ENCODE results near the gene IL18BP. TPM values are rescaled to one million over a fixed set of nuclear protein-coding genes. Genes with fewer than 3 reads are reported as not detected.

The IL18BP gene
- total and polyA plus RNA-seq, 10 of the 15 experiments (the other 5 are each of a cell fraction or from before 2014, with no cell fraction given) = 2.6 to 18.1 (median 10.7) TPM

DNA sequence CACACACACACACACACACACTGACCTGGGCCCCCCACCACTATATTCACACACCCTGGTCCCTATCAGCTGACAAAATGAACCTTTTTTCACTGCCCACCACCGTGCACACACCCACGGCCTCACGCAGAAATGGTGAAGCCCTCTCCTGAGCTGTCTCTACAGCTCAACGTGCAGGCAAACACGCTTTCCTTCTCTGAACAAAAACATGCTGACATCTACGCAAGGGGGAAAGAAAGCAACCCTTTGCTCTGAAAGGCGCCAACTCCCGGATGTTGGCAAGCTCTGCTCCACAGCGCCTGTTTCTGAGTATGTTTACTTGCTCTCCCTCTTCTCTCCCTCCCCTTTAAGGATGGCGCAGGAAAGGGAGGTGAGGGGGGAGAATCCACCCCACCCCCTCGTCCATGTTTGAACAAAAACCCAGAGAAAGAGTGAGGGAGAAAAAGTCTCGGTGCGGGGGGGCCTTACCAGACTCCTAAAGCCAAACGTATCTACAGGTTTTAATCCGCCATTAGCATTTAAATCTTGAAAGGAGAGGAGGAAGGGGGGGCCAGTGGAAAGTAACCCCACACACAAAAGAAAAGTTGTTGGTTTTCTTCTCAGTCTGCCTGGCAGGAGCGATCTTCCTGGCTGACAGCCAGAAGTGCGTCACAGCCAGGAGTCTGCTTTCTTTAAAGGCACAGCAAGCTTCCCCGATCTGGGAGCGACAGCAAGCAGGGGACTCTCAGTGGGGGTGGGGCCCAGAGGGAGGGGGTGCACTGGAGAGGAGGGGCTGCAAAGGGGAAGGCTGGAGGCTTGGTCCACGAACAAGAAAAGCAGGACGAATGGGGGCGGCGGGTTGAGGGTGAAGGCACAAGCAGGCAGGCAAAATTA is 42.0 kb downstream of the IL18BP start (continued):
- TF ChIP-seq, protein P1, sequence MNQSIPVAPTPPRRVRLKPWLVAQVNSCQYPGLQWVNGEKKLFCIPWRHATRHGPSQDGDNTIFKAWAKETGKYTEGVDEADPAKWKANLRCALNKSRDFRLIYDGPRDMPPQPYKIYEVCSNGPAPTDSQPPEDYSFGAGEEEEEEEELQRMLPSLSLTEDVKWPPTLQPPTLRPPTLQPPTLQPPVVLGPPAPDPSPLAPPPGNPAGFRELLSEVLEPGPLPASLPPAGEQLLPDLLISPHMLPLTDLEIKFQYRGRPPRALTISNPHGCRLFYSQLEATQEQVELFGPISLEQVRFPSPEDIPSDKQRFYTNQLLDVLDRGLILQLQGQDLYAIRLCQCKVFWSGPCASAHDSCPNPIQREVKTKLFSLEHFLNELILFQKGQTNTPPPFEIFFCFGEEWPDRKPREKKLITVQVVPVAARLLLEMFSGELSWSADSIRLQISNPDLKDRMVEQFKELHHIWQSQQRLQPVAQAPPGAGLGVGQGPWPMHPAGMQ (IDR thresholded peaks at IDR 0.05; ENCODE audit: borderline replicate concordance) = no peak
- TF ChIP-seq POLR2AphosphoS5 (IDR thresholded peaks at IDR 0.05; ENCODE audit: low read length) = peak; percentile 1; the same call in 1 of the 2 replicates
- no peak for TF ChIP-seq SREBF2 (IDR thresholded peaks at IDR 0.05; ENCODE audit: low read length)
- TF ChIP-seq ZSCAN29 (IDR thresholded peaks at IDR 0.05) = no peak
- TF ChIP-seq, protein P2, sequence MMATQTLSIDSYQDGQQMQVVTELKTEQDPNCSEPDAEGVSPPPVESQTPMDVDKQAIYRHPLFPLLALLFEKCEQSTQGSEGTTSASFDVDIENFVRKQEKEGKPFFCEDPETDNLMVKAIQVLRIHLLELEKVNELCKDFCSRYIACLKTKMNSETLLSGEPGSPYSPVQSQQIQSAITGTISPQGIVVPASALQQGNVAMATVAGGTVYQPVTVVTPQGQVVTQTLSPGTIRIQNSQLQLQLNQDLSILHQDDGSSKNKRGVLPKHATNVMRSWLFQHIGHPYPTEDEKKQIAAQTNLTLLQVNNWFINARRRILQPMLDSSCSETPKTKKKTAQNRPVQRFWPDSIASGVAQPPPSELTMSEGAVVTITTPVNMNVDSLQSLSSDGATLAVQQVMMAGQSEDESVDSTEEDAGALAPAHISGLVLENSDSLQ (IDR thresholded peaks at IDR 0.05) = peak; percentile 37; the same call in 1 of the 2 replicates
- no peak for TF ChIP-seq RELA (IDR thresholded peaks at IDR 0.05; ENCODE audit: borderline replicate concordance, partially characterized antibody)
- no peak for TF ChIP-seq FOXK2 (IDR thresholded peaks at IDR 0.05)
- TF ChIP-seq PAX8 (IDR thresholded peaks at IDR 0.05) = peak; percentile 57; the same call in 1 of the 2 replicates
- peak; percentile 48 for TF ChIP-seq MXI1 (IDR thresholded peaks at IDR 0.05; ENCODE audit: low read depth, low read length)
- no peak for TF ChIP-seq KDM1A (IDR thresholded peaks at IDR 0.05; ENCODE audit: borderline replicate concordance)
- no peak for TF ChIP-seq NFYB (IDR thresholded peaks at IDR 0.05; ENCODE audit: insufficient read depth, low read depth, low read length)
- no peak for TF ChIP-seq JUND (IDR thresholded peaks at IDR 0.05; ENCODE audit: low read depth, low read length)
- TF ChIP-seq CHD1 (IDR thresholded peaks at IDR 0.05; ENCODE audit: low read depth, low read length) = no peak
- TF ChIP-seq TBL1XR1 (IDR thresholded peaks at IDR 0.05; ENCODE audit: low read depth, low read length) = no peak
- TF ChIP-seq, protein P3, sequence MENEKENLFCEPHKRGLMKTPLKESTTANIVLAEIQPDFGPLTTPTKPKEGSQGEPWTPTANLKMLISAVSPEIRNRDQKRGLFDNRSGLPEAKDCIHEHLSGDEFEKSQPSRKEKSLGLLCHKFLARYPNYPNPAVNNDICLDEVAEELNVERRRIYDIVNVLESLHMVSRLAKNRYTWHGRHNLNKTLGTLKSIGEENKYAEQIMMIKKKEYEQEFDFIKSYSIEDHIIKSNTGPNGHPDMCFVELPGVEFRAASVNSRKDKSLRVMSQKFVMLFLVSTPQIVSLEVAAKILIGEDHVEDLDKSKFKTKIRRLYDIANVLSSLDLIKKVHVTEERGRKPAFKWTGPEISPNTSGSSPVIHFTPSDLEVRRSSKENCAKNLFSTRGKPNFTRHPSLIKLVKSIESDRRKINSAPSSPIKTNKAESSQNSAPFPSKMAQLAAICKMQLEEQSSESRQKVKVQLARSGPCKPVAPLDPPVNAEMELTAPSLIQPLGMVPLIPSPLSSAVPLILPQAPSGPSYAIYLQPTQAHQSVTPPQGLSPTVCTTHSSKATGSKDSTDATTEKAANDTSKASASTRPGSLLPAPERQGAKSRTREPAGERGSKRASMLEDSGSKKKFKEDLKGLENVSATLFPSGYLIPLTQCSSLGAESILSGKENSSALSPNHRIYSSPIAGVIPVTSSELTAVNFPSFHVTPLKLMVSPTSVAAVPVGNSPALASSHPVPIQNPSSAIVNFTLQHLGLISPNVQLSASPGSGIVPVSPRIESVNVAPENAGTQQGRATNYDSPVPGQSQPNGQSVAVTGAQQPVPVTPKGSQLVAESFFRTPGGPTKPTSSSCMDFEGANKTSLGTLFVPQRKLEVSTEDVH (IDR thresholded peaks at IDR 0.05; ENCODE audit: low read depth, partially characterized antibody) = no peak
- TF ChIP-seq, protein P4, sequence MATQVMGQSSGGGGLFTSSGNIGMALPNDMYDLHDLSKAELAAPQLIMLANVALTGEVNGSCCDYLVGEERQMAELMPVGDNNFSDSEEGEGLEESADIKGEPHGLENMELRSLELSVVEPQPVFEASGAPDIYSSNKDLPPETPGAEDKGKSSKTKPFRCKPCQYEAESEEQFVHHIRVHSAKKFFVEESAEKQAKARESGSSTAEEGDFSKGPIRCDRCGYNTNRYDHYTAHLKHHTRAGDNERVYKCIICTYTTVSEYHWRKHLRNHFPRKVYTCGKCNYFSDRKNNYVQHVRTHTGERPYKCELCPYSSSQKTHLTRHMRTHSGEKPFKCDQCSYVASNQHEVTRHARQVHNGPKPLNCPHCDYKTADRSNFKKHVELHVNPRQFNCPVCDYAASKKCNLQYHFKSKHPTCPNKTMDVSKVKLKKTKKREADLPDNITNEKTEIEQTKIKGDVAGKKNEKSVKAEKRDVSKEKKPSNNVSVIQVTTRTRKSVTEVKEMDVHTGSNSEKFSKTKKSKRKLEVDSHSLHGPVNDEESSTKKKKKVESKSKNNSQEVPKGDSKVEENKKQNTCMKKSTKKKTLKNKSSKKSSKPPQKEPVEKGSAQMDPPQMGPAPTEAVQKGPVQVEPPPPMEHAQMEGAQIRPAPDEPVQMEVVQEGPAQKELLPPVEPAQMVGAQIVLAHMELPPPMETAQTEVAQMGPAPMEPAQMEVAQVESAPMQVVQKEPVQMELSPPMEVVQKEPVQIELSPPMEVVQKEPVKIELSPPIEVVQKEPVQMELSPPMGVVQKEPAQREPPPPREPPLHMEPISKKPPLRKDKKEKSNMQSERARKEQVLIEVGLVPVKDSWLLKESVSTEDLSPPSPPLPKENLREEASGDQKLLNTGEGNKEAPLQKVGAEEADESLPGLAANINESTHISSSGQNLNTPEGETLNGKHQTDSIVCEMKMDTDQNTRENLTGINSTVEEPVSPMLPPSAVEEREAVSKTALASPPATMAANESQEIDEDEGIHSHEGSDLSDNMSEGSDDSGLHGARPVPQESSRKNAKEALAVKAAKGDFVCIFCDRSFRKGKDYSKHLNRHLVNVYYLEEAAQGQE (IDR thresholded peaks at IDR 0.05; ENCODE audit: low read depth, low read length) = no peak
- TF ChIP-seq CHD4 (IDR thresholded peaks at IDR 0.05) = no peak
- no peak; the same call in 1 of the 2 replicates for TF ChIP-seq JUNB (IDR thresholded peaks at IDR 0.05)
- 0 out of 2 replicates have a peak, but pooled peaks have one; percentile 19 for TF ChIP-seq LARP7 (IDR thresholded peaks at IDR 0.05)

Measured in GM12878 (cell line).